Measurements from ENCODE around the gene CCDC134.
A peak's percentile ranks its signal among the peaks of the same experiment; 100 is the strongest.

DNA sequence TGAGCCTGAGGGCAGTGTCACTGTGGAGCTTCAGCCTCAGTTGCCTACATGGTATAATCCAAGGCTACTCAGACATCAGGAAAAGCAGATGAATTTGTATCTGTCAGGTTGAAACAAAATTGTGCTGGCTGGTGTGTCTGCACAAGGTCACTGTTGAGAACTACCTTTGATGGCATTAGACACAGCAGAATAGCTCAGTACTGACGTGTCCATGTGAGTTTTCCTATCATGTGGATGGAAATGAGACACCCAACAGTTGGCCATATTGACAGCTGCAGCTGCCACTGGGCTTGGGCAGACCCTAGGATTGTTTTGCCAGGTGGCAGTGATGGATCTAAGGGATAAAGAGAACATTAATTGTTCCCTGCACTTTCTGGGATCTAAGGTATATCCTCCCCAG is 15.8 kb downstream of the CCDC134 start:
- TF ChIP-seq, protein P1, sequence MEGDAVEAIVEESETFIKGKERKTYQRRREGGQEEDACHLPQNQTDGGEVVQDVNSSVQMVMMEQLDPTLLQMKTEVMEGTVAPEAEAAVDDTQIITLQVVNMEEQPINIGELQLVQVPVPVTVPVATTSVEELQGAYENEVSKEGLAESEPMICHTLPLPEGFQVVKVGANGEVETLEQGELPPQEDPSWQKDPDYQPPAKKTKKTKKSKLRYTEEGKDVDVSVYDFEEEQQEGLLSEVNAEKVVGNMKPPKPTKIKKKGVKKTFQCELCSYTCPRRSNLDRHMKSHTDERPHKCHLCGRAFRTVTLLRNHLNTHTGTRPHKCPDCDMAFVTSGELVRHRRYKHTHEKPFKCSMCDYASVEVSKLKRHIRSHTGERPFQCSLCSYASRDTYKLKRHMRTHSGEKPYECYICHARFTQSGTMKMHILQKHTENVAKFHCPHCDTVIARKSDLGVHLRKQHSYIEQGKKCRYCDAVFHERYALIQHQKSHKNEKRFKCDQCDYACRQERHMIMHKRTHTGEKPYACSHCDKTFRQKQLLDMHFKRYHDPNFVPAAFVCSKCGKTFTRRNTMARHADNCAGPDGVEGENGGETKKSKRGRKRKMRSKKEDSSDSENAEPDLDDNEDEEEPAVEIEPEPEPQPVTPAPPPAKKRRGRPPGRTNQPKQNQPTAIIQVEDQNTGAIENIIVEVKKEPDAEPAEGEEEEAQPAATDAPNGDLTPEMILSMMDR (conservative IDR thresholded peaks at IDR 0.05) = no peak
- 0 out of 2 replicates have a peak, but pooled peaks have one; percentile 7 for TF ChIP-seq ZFX (IDR thresholded peaks at IDR 0.05)
